K562 (cell line): Measurements from ENCODE around the gene ROBO1. TPM values are rescaled to one million over a fixed set of nuclear protein-coding genes. Genes with fewer than 3 reads are reported as not detected.

ENCODE experiments used
- ATAC-seq: fragments of 200-7000 bp; cut with Tn5 transposase; 3 replicates; pipeline ENCODE4 v1.9.1; 2020; ENCODE audit warnings: moderate library complexity
- BruUV-seq: library from RNA; stranded (reverse); fragments of 400-500 nt; replicated peaks from 2 replicates; lab custom pipeline; 2021; lab: Mats Ljungman, UMichigan
- CTCF ChIA-PET: fragments of 300-600 bp; formaldehyde crosslinking; extraction: SDS; loops from one replicate; lab custom pipeline; 2021; ENCODE audit warnings: low intra/inter-chr PET ratio; lab: Yijun Ruan, JAX
- POLR2A ChIA-PET: fragments of 300-600, 350-650 bp; sonication (Branson Sonifier 250); formaldehyde crosslinking; extraction: SDS; loops from one replicate; lab custom pipeline; 2021; ENCODE audit warnings: antibody characterized with exemption, inconsistent platforms; lab: Yijun Ruan, JAX
- DNase-seq, 4 experiments: peaks; one replicate each; pipeline versions ENCODE4 v3.0.0 to v3.0.0-alpha.2; 2011 to 2018; ENCODE audit warnings: low spot score in 3 of 4, mixed read lengths in 3 of 4; ENCODE audit errors: extremely low read depth in 1 of 4
- FAIRE-seq: peaks from 2 replicates; lab custom pipeline; 2011; peaks lifted over from hg19 to GRCh38; lab: Jason Lieb, UNC
- H2AFZ ChIP-seq: 2 replicates; pipeline ENCODE4 v1.6.0; 2011; ENCODE audit warnings: low read depth, low read length, control low read depth, inconsistent platforms
- H3K27ac ChIP-seq: fragments of 200-600 bp; 3 replicates; pipeline ENCODE4 v1.8.0; 2011; ENCODE audit warnings: low read depth, mild to moderate bottlenecking, control low read depth, inconsistent platforms, low read length, moderate library complexity, mixed read lengths; ENCODE audit errors: extremely low read depth
- H3K27me3 ChIP-seq, 2 experiments: fragments of 300-600 bp in 1 of 2; 2 replicates in 1 of 2; 3 replicates in 1 of 2; pipeline versions ENCODE4 v1.6.0 to v1.8.0; 2011; ENCODE audit warnings: inconsistent platforms in 2 of 2, low read length in 2 of 2, mild to moderate bottlenecking in 1 of 2, mixed read lengths in 1 of 2, moderate library complexity in 1 of 2; ENCODE audit not compliant: control insufficient read depth in 2 of 2, insufficient read depth in 2 of 2
- H3K36me3 ChIP-seq: fragments of 300-600 bp; 3 replicates; pipeline ENCODE4 v1.8.0; 2011; ENCODE audit warnings: mild to moderate bottlenecking, low read length, inconsistent platforms; ENCODE audit not compliant: control insufficient read depth, insufficient read depth
- H3K4me1 ChIP-seq, 2 experiments: fragments of 200-600 bp in 1 of 2; replicated peaks in 1 of 2; 2 replicates in 1 of 2; 3 replicates in 1 of 2; pipeline versions ENCODE4 v1.5.1 to v1.8.0; 2011; ENCODE audit warnings: inconsistent platforms in 2 of 2, low read length in 2 of 2, mild to moderate bottlenecking in 1 of 2, mixed read lengths in 1 of 2, moderate library complexity in 1 of 2; ENCODE audit not compliant: control insufficient read depth in 2 of 2, insufficient read depth in 2 of 2
- H3K4me2 ChIP-seq: 2 replicates; pipeline ENCODE4 v1.6.1; 2011; ENCODE audit warnings: low read length, control low read depth, inconsistent platforms, mixed read lengths; ENCODE audit not compliant: insufficient read depth
- H3K4me3 ChIP-seq: fragments of 200-600 bp; sonication (generic), shearing (Covaris generic); 2 replicates; pipeline ENCODE4 v1.5.1; 2016; ENCODE audit warnings: control low read depth, inconsistent platforms
- H3K79me2 ChIP-seq: fragments of 200-600 bp; 3 replicates; pipeline ENCODE4 v1.8.0; 2011; ENCODE audit warnings: low read length, inconsistent platforms; ENCODE audit not compliant: control insufficient read depth, insufficient read depth
- H3K9ac ChIP-seq, 2 experiments: 2 replicates each; pipeline versions ENCODE4 v1.6.0 to v1.6.1; 2011; ENCODE audit warnings: low read depth in 2 of 2, low read length in 2 of 2, control low read depth in 1 of 2, inconsistent platforms in 1 of 2, mild to moderate bottlenecking in 1 of 2, mixed read lengths in 1 of 2; ENCODE audit not compliant: insufficient read depth in 1 of 2
- H3K9me1 ChIP-seq: one replicate; pipeline ENCODE4 v1.6.0; 2011; ENCODE audit warnings: inconsistent platforms, mild to moderate bottlenecking, low read length, moderate library complexity; ENCODE audit not compliant: control insufficient read depth, insufficient read depth
- H3K9me3 ChIP-seq: replicated peaks from 2 replicates; pipeline ENCODE4 v1.5.1; 2011; ENCODE audit warnings: low read depth, low read length, inconsistent platforms; ENCODE audit not compliant: control insufficient read depth, insufficient read depth
- H4K20me1 ChIP-seq: replicated peaks from 2 replicates; pipeline ENCODE4 v1.6.1; 2011; ENCODE audit warnings: low read length, inconsistent platforms, mixed read lengths; ENCODE audit not compliant: control insufficient read depth, insufficient read depth
- ARID2 ChIP-seq: fragments of 450-650 bp; IDR thresholded peaks from 2 replicates; pipeline ENCODE4 v1.6.1; 2017; ENCODE audit warnings: antibody characterized with exemption, mild to moderate bottlenecking
- CBX1 ChIP-seq: sonication (generic); IDR thresholded peaks from 2 replicates; pipeline ENCODE4 v1.6.1; 2016; ENCODE audit warnings: antibody characterized with exemption, low read depth, mild to moderate bottlenecking
- CCNT2 ChIP-seq: IDR thresholded peaks from 2 replicates; pipeline ENCODE4 v1.6.1; 2011; ENCODE audit warnings: borderline replicate concordance, low read depth, mild to moderate bottlenecking, moderate library complexity, mixed read lengths, low read length; ENCODE audit not compliant: insufficient read length; ENCODE audit errors: extremely low read depth
- CEBPZ ChIP-seq: fragments of 150-350 bp; IDR thresholded peaks from 2 replicates; pipeline ENCODE4 v1.6.1; 2014; ENCODE audit warnings: low read depth, mild to moderate bottlenecking, low read length, borderline replicate concordance
- ETV6 ChIP-seq, 3 experiments: fragments of 150-350 bp in 1 of 3; sonication (generic) in 1 of 3; formaldehyde crosslinking in 1 of 3; IDR thresholded peaks; 2 replicates each; pipeline versions ENCODE4 v1.6.1 to v1.8.0; 2014 to 2022; ENCODE audit warnings: borderline replicate concordance in 2 of 3, low read depth in 2 of 3, antibody characterized with exemption in 1 of 3, low read length in 1 of 3, mild to moderate bottlenecking in 1 of 3, missing genetic modification reagents in 1 of 3
- HINFP ChIP-seq: fragments of 450-650 bp; conservative IDR thresholded peaks from 2 replicates; pipeline ENCODE4 v1.6.1; 2016; ENCODE audit warnings: missing genetic modification characterization, low read depth, mild to moderate bottlenecking, control low read depth, missing compliant biosample characterization
- NELFE ChIP-seq: IDR thresholded peaks from 2 replicates; pipeline ENCODE4 v1.6.1; 2011; ENCODE audit warnings: mild to moderate bottlenecking; ENCODE audit not compliant: insufficient read depth, insufficient read length
- NFATC3 ChIP-seq: fragments of 450-650 bp; IDR thresholded peaks from 2 replicates; pipeline ENCODE4 v1.6.1; 2017; ENCODE audit warnings: mild to moderate bottlenecking
- NFIC ChIP-seq: fragments of 450-650 bp; IDR thresholded peaks from 2 replicates; pipeline ENCODE4 v1.6.1; 2017; ENCODE audit warnings: mild to moderate bottlenecking, inconsistent platforms
- PHB2 ChIP-seq: fragments of 450-650 bp; IDR thresholded peaks from 2 replicates; pipeline ENCODE4 v1.6.1; 2017; ENCODE audit warnings: low read depth
- PML ChIP-seq: IDR thresholded peaks from 2 replicates; pipeline ENCODE4 v1.6.1; 2012; ENCODE audit warnings: low read length, inconsistent platforms
- PREB ChIP-seq: sonication (generic); formaldehyde crosslinking; IDR thresholded peaks from 2 replicates; pipeline ENCODE4 v1.8.1; 2023; ENCODE audit warnings: mild to moderate bottlenecking, missing genetic modification reagents
- SMAD3 ChIP-seq: fragments of 450-650 bp; formaldehyde crosslinking; conservative IDR thresholded peaks from 2 replicates; pipeline ENCODE4 v1.4.0; 2020; ENCODE audit warnings: mild to moderate bottlenecking
- SOX6 ChIP-seq: fragments of 450-650 bp; IDR thresholded peaks from 2 replicates; pipeline ENCODE4 v1.6.1; 2014; ENCODE audit warnings: mild to moderate bottlenecking
- STAT5B ChIP-seq: fragments of 250-450 bp; sonication (Bioruptor Pico); IDR thresholded peaks from 2 replicates; pipeline ENCODE4 v1.8.0; 2021; ENCODE audit warnings: mild to moderate bottlenecking, inconsistent platforms
- ZNF121 ChIP-seq: sonication (generic); formaldehyde crosslinking; conservative IDR thresholded peaks from 2 replicates; pipeline ENCODE4 v1.8.0; 2022; ENCODE audit warnings: missing genetic modification reagents
- ZNF583 ChIP-seq: fragments of 250-450 bp; sonication (Bioruptor Pico); IDR thresholded peaks from 2 replicates; pipeline ENCODE4 v1.4.0; 2020
- ZNF696 ChIP-seq: fragments of 250-450 bp; sonication (Bioruptor Pico); conservative IDR thresholded peaks from 2 replicates; pipeline ENCODE4 v1.4.0; 2020; ENCODE audit warnings: mild to moderate bottlenecking, moderate library complexity
- in situ Hi-C: fragments of 300-500 bp; cut with MboI; formaldehyde crosslinking; loops from 4 replicates; pipeline ENCODE4 v1.15.0; 2018; ENCODE audit warnings: inconsistent platforms, mixed read lengths
- intact Hi-C: fragments of 100-400 bp; cut with micrococcal nuclease; formaldehyde crosslinking; loops from 2 replicates; pipeline ENCODE4 v1.14.2; 2022
- polyA plus RNA-seq, 8 experiments: library from polyadenylated mRNA; depleted of rRNA in 4 of 8; stranded (reverse) in 5 of 8; unstranded in 3 of 8; fragments of >200 nt; fragmentation: Nextera tagmentation in 2 of 8; fragmentation: Illumina TruSeq in 1 of 8; extraction: Ambion mirVana in 2 of 8; extraction: Trizol in 1 of 8; gene quantifications; 2 replicates each; pipeline versions ENCODE4 v1.2.1 to v1.2.3, GENCODE V29; 2011 to 2014; ENCODE audit warnings: inconsistent platforms in 1 of 8, missing spikeins in 1 of 8
- total RNA-seq, 7 experiments: library from RNA; depleted of rRNA in 6 of 7; stranded (reverse); fragments of >200 nt in 6 of 7; fragmentation: Illumina TruSeq in 2 of 7; extraction: Trizol in 2 of 7; gene quantifications; 2 replicates each; pipeline versions ENCODE4 v1.2.1 to v1.2.3, GENCODE V29; 2011 to 2021; ENCODE audit warnings: low replicate concordance in 1 of 7

Gene ROBO1
- total and polyA plus RNA-seq, 9 of the 15 experiments (the other 6 are each of a cell fraction or from before 2014, with no cell fraction given): 0.01 to 0.53 (median 0.17) TPM; not detected in 5

GRCh38 chr3:78712941-78713340 is 1054.9 kb downstream of the ROBO1 start:
- Histone ChIP-seq H3K27me3 (no peaks in the 10 kb centered on the region), H4K20me1 (no peaks in the 10 kb centered on the region), H3K9me3 (no peaks in the 10 kb centered on the region), H3K36me3 (no peaks in the 10 kb centered on the region), H3K79me2 (no peaks in the 10 kb centered on the region), H3K4me2 (no peak overlapping the region), H3K4me3 (no peak overlapping the region), H2AFZ (no peak overlapping the region), H3K27ac (no peak overlapping the region), H3K9ac (no peak overlapping the region), H3K4me1 (no peaks in the 10 kb centered on the region), H3K9me1 (no peaks in the 10 kb centered on the region)
- FAIRE-seq: no peak
- intact Hi-C loops: no loop called here
- CTCF ChIA-PET: no interaction called here
- no peak for DNase-seq
- no TSS peak for BruUV-seq
- POLR2A ChIA-PET: no interaction called here
- in situ Hi-C loops: no loop called here
- TF ChIP-seq CCNT2 (no peak), STAT5B (no peak), PHB2 (no peak), NELFE (no peak), SMAD3 (CRISPR knock-in tag) (no peak), HINFP (tag) (no peak), CEBPZ (no peak), PML (no peak), PREB (CRISPR knock-in tag) (no peak), NFIC (no peak), NFATC3 (no peak), ZNF121 (CRISPR knock-in tag) (no peak), ZNF696 (no peak), CBX1 (no peak), ETV6 (IDR thresholded peaks at IDR 0.05; ENCODE audit: borderline replicate concordance in 1 of 2, low read depth in 2 of 2, low read length in 1 of 2) (no peak), ETV6 (CRISPR knock-in tag; IDR thresholded peaks at IDR 0.05; ENCODE audit: borderline replicate concordance) (no peak), ARID2 (no peak), SOX6 (no peak), ZNF583 (CRISPR knock-in tag) (no peak)
- ATAC-seq: no peak
